ENCODE results near the gene PP2D1.
"Not testable (repeated sequence)": the region's sequence is repeated elsewhere in the genome, so short reads cannot be mapped to it uniquely, and the experiment has no call there.

PP2D1 gene

DNA sequence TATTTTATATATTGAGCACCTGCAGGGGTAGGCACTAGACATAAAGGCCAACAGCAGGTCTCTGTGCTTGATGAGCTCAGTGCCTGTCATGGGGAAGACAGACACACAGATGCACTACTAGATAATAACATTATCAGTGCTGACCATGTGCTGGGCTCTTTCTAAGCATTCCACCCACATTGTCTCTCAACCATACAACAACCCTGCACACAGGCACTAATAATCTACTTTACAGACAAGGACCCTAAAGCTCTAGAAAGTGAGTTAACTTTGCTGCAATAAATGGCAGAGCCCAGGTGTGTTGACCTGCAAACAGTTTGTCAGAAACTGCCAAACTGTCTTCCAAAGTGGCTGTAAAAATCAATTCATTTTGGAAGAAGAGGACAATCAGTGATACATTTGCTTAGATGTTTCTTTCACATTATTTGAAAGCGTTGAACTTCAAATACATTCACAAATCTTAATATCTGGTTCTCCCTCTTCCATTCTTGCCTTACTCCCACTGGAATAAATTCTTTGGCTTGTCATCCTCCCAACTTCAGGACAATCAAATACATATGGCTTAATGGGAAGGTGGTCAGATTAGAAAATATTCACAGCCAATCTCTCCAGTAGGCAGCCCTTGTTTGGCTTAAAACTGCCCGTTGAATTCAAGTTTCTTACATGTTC is 11.0 kb upstream of the PP2D1 start:
- H3K27ac ChIP-seq (ENCODE audit: low read length), result no peak overlapping the region
- H3K36me3 ChIP-seq (ENCODE audit: control insufficient read depth, insufficient read depth, low read length), result no peaks in the 10 kb centered on the region
- DNase-seq (ENCODE audit: low read depth, low spot score), result no peak
- H3K9me3 ChIP-seq (ENCODE audit: control insufficient read depth, insufficient read depth, low read length), result no peaks in the 10 kb centered on the region
- no peaks in the 10 kb centered on the region for H3K4me1 ChIP-seq (ENCODE audit: control insufficient read depth, insufficient read depth, low read length)
- no CpG with 5 or more reads among the region's 2 CpGs for WGBS (ENCODE audit: insufficient coverage, insufficient read length)
- H3K4me3 ChIP-seq (ENCODE audit: low read length), result no peak overlapping the region
- H3K27me3 ChIP-seq (ENCODE audit: control insufficient read depth, insufficient read depth, low read length), result no peaks in the 10 kb centered on the region

DNA sequence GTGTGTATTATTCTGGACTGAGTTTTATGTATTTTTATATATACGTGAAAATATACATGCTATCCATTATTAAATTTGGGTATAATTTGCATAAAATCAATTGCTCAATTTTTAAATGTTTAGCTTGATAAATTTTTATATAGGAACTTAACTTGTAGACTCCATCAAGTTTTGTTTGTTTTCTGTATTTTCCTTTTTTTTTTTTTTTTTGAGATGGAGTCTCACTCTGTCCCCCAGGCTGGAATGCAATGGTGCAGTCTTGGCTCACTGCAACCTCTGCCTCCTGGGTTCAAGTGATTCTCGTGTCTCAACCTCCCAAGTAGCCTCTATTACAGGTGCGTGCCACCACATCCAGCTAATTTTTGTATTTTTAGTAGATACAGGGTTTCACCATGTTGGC is 4.0 kb upstream of the PP2D1 start:
- not testable (repeated sequence) for H3K4me1 ChIP-seq (ENCODE audit: control insufficient read depth, insufficient read depth, low read length); H3K4me3 ChIP-seq (ENCODE audit: low read length); H3K9me3 ChIP-seq (ENCODE audit: control insufficient read depth, insufficient read depth, low read length); H3K27ac ChIP-seq (ENCODE audit: low read length); DNase-seq (ENCODE audit: low read depth, low spot score); H3K36me3 ChIP-seq (ENCODE audit: control insufficient read depth, insufficient read depth, low read length); H3K27me3 ChIP-seq (ENCODE audit: control insufficient read depth, insufficient read depth, low read length)
- no CpG with 5 or more reads among the region's 3 CpGs for WGBS (ENCODE audit: insufficient coverage, insufficient read length)

GRCh38 chr3:20015525-20015924 is 3.5 kb upstream of the PP2D1 start:
- H3K4me1 ChIP-seq (ENCODE audit: control insufficient read depth, insufficient read depth, low read length), result no peaks in the 10 kb centered on the region
- no peaks in the 10 kb centered on the region for H3K9me3 ChIP-seq (ENCODE audit: control insufficient read depth, insufficient read depth, low read length)
- H3K27ac ChIP-seq (ENCODE audit: low read length), result no peak overlapping the region
- H3K27me3 ChIP-seq (ENCODE audit: control insufficient read depth, insufficient read depth, low read length), result no peaks in the 10 kb centered on the region
- H3K36me3 ChIP-seq (ENCODE audit: control insufficient read depth, insufficient read depth, low read length), result no peaks in the 10 kb centered on the region
- H3K4me3 ChIP-seq (ENCODE audit: low read length), result no peak overlapping the region
- WGBS (ENCODE audit: insufficient coverage, insufficient read length), result no CpG with 5 or more reads among the region's 1 CpG
- no peak for DNase-seq (ENCODE audit: low read depth, low spot score)

DNA sequence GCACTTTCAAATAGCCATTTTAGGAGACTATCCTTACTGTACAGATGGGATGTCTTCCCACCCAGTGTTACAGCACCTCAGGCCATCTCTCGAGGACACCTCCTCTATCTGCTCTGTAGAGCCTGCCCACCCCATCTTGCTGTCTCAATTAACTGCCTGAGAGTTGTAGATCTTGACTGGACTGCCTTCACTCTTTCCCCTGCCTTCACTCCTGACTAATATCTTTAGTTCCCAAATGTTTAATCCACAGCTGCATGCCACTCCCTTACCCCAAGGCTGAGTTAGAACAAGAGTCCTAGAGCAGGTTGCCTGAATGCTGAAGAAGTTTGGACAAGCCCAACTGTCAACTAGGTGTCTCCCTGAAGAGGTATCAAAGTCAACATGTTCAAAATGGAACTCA is 1.3 kb upstream of the PP2D1 start:
- H3K4me3 ChIP-seq (ENCODE audit: low read length), result no peak overlapping the region
- no peaks in the 10 kb centered on the region for H3K27me3 ChIP-seq (ENCODE audit: control insufficient read depth, insufficient read depth, low read length)
- no peaks in the 10 kb centered on the region for H3K4me1 ChIP-seq (ENCODE audit: control insufficient read depth, insufficient read depth, low read length)
- WGBS (ENCODE audit: insufficient coverage, insufficient read length), result no CpG with 5 or more reads among the region's 1 CpG
- no peaks in the 10 kb centered on the region for H3K9me3 ChIP-seq (ENCODE audit: control insufficient read depth, insufficient read depth, low read length)
- no peaks in the 10 kb centered on the region for H3K36me3 ChIP-seq (ENCODE audit: control insufficient read depth, insufficient read depth, low read length)
- no peak overlapping the region for H3K27ac ChIP-seq (ENCODE audit: low read length)
- DNase-seq (ENCODE audit: low read depth, low spot score), result no peak

GRCh38 chr3:20008646-20009045 is 3.4 kb downstream of the PP2D1 start:
- no peak for DNase-seq (ENCODE audit: low read depth, low spot score)
- no peaks in the 10 kb centered on the region for H3K27me3 ChIP-seq (ENCODE audit: control insufficient read depth, insufficient read depth, low read length)
- no CpG with 5 or more reads among the region's 2 CpGs for WGBS (ENCODE audit: insufficient coverage, insufficient read length)
- no peaks in the 10 kb centered on the region for H3K9me3 ChIP-seq (ENCODE audit: control insufficient read depth, insufficient read depth, low read length)
- H3K36me3 ChIP-seq (ENCODE audit: control insufficient read depth, insufficient read depth, low read length), result no peaks in the 10 kb centered on the region
- H3K4me1 ChIP-seq (ENCODE audit: control insufficient read depth, insufficient read depth, low read length), result no peaks in the 10 kb centered on the region
- no peak overlapping the region for H3K4me3 ChIP-seq (ENCODE audit: low read length)
- no peak overlapping the region for H3K27ac ChIP-seq (ENCODE audit: low read length)

GRCh38 chr3:20007960-20008359 is 4.1 kb downstream of the PP2D1 start:
- no peaks in the 10 kb centered on the region for H3K27me3 ChIP-seq (ENCODE audit: control insufficient read depth, insufficient read depth, low read length)
- no CpG with 5 or more reads among the region's 20 CpGs for WGBS (ENCODE audit: insufficient coverage, insufficient read length)
- no peaks in the 10 kb centered on the region for H3K4me1 ChIP-seq (ENCODE audit: control insufficient read depth, insufficient read depth, low read length)
- DNase-seq (ENCODE audit: low read depth, low spot score), result no peak
- H3K9me3 ChIP-seq (ENCODE audit: control insufficient read depth, insufficient read depth, low read length), result no peaks in the 10 kb centered on the region
- no peaks in the 10 kb centered on the region for H3K36me3 ChIP-seq (ENCODE audit: control insufficient read depth, insufficient read depth, low read length)
- no peak overlapping the region for H3K4me3 ChIP-seq (ENCODE audit: low read length)
- no peak overlapping the region for H3K27ac ChIP-seq (ENCODE audit: low read length)

- WGBS (ENCODE audit: insufficient coverage, insufficient read length), result no CpG with 5 or more reads among the region's 3 CpGs
- Histone ChIP-seq H3K27ac (ENCODE audit: low read length) (no peak overlapping the region), H3K4me1 (ENCODE audit: control insufficient read depth, insufficient read depth, low read length) (no peaks in the 10 kb centered on the region), H3K9me3 (ENCODE audit: control insufficient read depth, insufficient read depth, low read length) (no peaks in the 10 kb centered on the region), H3K36me3 (ENCODE audit: control insufficient read depth, insufficient read depth, low read length) (no peaks in the 10 kb centered on the region), H3K4me3 (ENCODE audit: low read length) (no peak overlapping the region), H3K27me3 (ENCODE audit: control insufficient read depth, insufficient read depth, low read length) (no peaks in the 10 kb centered on the region)
- DNase-seq (ENCODE audit: low read depth, low spot score), result no peak
Observed at GRCh38 chr3:20001932-20002331, 10.1 kb downstream of the PP2D1 start.

DNA sequence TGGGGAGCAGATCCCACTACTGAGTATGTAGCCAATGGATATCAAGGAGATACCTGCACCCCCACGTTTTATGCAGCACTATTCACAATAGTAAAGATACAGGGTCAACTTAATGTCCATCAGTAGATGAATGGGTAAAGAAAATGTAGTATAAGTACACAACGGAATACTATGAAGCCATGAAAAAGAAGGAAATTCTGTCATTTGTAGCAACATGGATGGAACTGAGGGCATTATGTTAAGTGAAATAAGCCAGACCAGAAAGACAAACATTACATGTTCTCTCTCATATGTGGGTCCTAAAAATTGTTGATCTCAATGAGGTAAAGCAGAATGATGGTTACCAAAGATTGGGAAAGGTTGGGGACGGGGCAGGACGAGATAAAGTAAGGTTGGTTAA is 14.6 kb downstream of the PP2D1 start:
- no peak for DNase-seq (ENCODE audit: low read depth, low spot score)
- WGBS (ENCODE audit: insufficient coverage, insufficient read length), result no CpG with 5 or more reads among the region's 4 CpGs
- H3K27me3 ChIP-seq (ENCODE audit: control insufficient read depth, insufficient read depth, low read length), result no peaks in the 10 kb centered on the region
- H3K9me3 ChIP-seq (ENCODE audit: control insufficient read depth, insufficient read depth, low read length), result no peaks in the 10 kb centered on the region
- no peak overlapping the region for H3K27ac ChIP-seq (ENCODE audit: low read length)
- H3K4me1 ChIP-seq (ENCODE audit: control insufficient read depth, insufficient read depth, low read length), result no peaks in the 10 kb centered on the region
- H3K36me3 ChIP-seq (ENCODE audit: control insufficient read depth, insufficient read depth, low read length), result no peaks in the 10 kb centered on the region
- H3K4me3 ChIP-seq (ENCODE audit: low read length), result no peak overlapping the region

- DNase-seq (ENCODE audit: low read depth, low spot score), result no peak
- no peak overlapping the region for H3K4me3 ChIP-seq (ENCODE audit: low read length)
- no peaks in the 10 kb centered on the region for H3K36me3 ChIP-seq (ENCODE audit: control insufficient read depth, insufficient read depth, low read length)
- no peaks in the 10 kb centered on the region for H3K27me3 ChIP-seq (ENCODE audit: control insufficient read depth, insufficient read depth, low read length)
- H3K9me3 ChIP-seq (ENCODE audit: control insufficient read depth, insufficient read depth, low read length), result no peaks in the 10 kb centered on the region
- WGBS (ENCODE audit: insufficient coverage, insufficient read length), result no CpG with 5 or more reads among the region's 2 CpGs
- no peak overlapping the region for H3K27ac ChIP-seq (ENCODE audit: low read length)
- H3K4me1 ChIP-seq (ENCODE audit: control insufficient read depth, insufficient read depth, low read length), result no peaks in the 10 kb centered on the region
Observed at GRCh38 chr3:19994796-19995195, 17.3 kb downstream of the PP2D1 start.

GRCh38 chr3:19988904-19989303 is 23.2 kb downstream of the PP2D1 start:
- H3K36me3 ChIP-seq (ENCODE audit: control insufficient read depth, insufficient read depth, low read length); H3K9me3 ChIP-seq (ENCODE audit: control insufficient read depth, insufficient read depth, low read length); H3K4me1 ChIP-seq (ENCODE audit: control insufficient read depth, insufficient read depth, low read length); H3K27ac ChIP-seq (ENCODE audit: low read length); H3K27me3 ChIP-seq (ENCODE audit: control insufficient read depth, insufficient read depth, low read length); H3K4me3 ChIP-seq (ENCODE audit: low read length); DNase-seq (ENCODE audit: low read depth, low spot score): not testable (repeated sequence)
- WGBS (ENCODE audit: insufficient coverage, insufficient read length), result no CpG with 5 or more reads among the region's 8 CpGs

GRCh38 chr3:19972054-19972453 is 40.0 kb downstream of the PP2D1 start:
- WGBS (ENCODE audit: insufficient coverage, insufficient read length), result no CpG with 5 or more reads among the region's 3 CpGs
- no peaks in the 10 kb centered on the region for H3K4me1 ChIP-seq (ENCODE audit: control insufficient read depth, insufficient read depth, low read length)
- no peak for DNase-seq (ENCODE audit: low read depth, low spot score)
- no peaks in the 10 kb centered on the region for H3K27me3 ChIP-seq (ENCODE audit: control insufficient read depth, insufficient read depth, low read length)
- no peak overlapping the region for H3K27ac ChIP-seq (ENCODE audit: low read length)
- H3K9me3 ChIP-seq (ENCODE audit: control insufficient read depth, insufficient read depth, low read length), result no peaks in the 10 kb centered on the region
- no peak overlapping the region for H3K4me3 ChIP-seq (ENCODE audit: low read length)
- no peaks in the 10 kb centered on the region; the same call in 1 of the 2 replicates for H3K36me3 ChIP-seq (ENCODE audit: control insufficient read depth, insufficient read depth, low read length)
